ENCODE data around the gene KCNG1.
A peak's percentile ranks its signal among the peaks of the same experiment; 100 is the strongest.

The KCNG1 gene

GRCh38 chr20:50957798-50958614, 64.9 kb downstream of the KCNG1 start, which contains the start of gene DPM1:
Gene DPM1 (minus strand): TSS chr20:50958532. CDS start chr20:50958523, 9 bp downstream.
- DNase-seq (ENCODE audit: low read depth), result no peak
- TF ChIP-seq CTCF (IDR thresholded peaks at IDR 0.05; ENCODE audit: control insufficient read depth, insufficient read depth, low read depth, low read length, missing control alignments), result no peak
- peak within 1 kb of the TSS; percentile 89 for H3K4me3 ChIP-seq (ENCODE audit: control insufficient read depth, low read depth, low read length)

- TF ChIP-seq CTCF (IDR thresholded peaks at IDR 0.05; ENCODE audit: control insufficient read depth, insufficient read depth, low read depth, low read length, missing control alignments), result no peak
- peak overlapping the region; percentile 89 for H3K4me3 ChIP-seq (ENCODE audit: control insufficient read depth, low read depth, low read length)
- DNase-seq (ENCODE audit: low read depth), result no peak
Measured at GRCh38 chr20:50957276-50957675, 65.6 kb downstream of the KCNG1 start.

GRCh38 chr20:50953821-50954220, 69.1 kb downstream of the KCNG1 start:
- no peak for DNase-seq (ENCODE audit: low read depth)
- TF ChIP-seq CTCF (IDR thresholded peaks at IDR 0.05; ENCODE audit: control insufficient read depth, insufficient read depth, low read depth, low read length, missing control alignments), result no peak

More at GRCh38 chr20:50953821-50954220, 69.1 kb downstream of the KCNG1 start:
- H3K4me3 ChIP-seq (ENCODE audit: control insufficient read depth, low read depth, low read length), result no peak overlapping the region

Data from AG09309 (cell line).